Thyroid gland (tissue), 4 donors: ENCODE data around the gene RNF175. TPM values are rescaled to one million over a fixed set of nuclear protein-coding genes. Genes with fewer than 3 reads are reported as not detected.

ENCODE experiments used
- DNase-seq, 2 donors: peaks; one replicate each; pipeline ENCODE4 v3.0.0-alpha.2; 2019
- H3K27ac ChIP-seq, 3 donors: fragments of 200-600 bp; sonication (generic); 1 replicate in 2 of 3; 2 replicates in 1 of 3; pipeline ENCODE4 v1.5.1; 2016 to 2019; ENCODE audit warnings: mild to moderate bottlenecking in 1 of 3, moderate library complexity in 1 of 3
- H3K27me3 ChIP-seq: fragments of 200-600 bp; sonication (generic); one replicate; pipeline ENCODE4 v1.5.1; 2019
- H3K36me3 ChIP-seq, 2 donors: fragments of 200-600 bp; sonication (generic); one replicate each; pipeline ENCODE4 v1.5.1; 2016 to 2019
- H3K4me1 ChIP-seq, 2 donors: fragments of 200-600 bp; sonication (generic); one replicate each; pipeline ENCODE4 v1.5.1; 2017 to 2019
- H3K4me3 ChIP-seq, 3 donors: fragments of 200-600 bp; sonication (generic); replicated peaks in 1 of 3; 1 replicate in 2 of 3; 2 replicates in 1 of 3; pipeline ENCODE4 v1.5.1; 2016; ENCODE audit warnings: mild to moderate bottlenecking in 1 of 3
- H3K9me3 ChIP-seq: fragments of 200-600 bp; sonication (generic); one replicate; pipeline ENCODE4 v1.5.1; 2017
- CTCF ChIP-seq, 6 experiments: fragments of 200-600 bp in 3 of 6; fragments of 450-650 bp in 3 of 6; sonication (generic) in 3 of 6; IDR thresholded peaks; one replicate each; pipeline ENCODE4 v1.5.1; 2016 to 2019; ENCODE audit warnings: antibody characterized with exemption in 6 of 6, mild to moderate bottlenecking in 2 of 6, inconsistent platforms in 1 of 6, moderate library complexity in 1 of 6
- POLR2A ChIP-seq, 2 donors: fragments of 450-650 bp; IDR thresholded peaks; one replicate each; pipeline ENCODE4 v1.6.1; 2017; ENCODE audit warnings: antibody characterized with exemption in 2 of 2, mild to moderate bottlenecking in 2 of 2, moderate library complexity in 1 of 2
- WGBS, 2 donors: methylation state at CpG; one replicate each; pipeline ENCODE4 v1.1.5; 2017; 5-methylcytosine and 5-hydroxymethylcytosine counted together
- intact Hi-C: fragments of 100-400 bp; cut with DNase I; formaldehyde crosslinking; loops from one replicate; pipeline ENCODE4 v1.15.1; 2023
- total RNA-seq, 4 donors: library from RNA; depleted of rRNA; stranded (reverse); fragments of >200 nt; gene quantifications; one replicate each; pipeline ENCODE4 v1.2.3, GENCODE V29; 2016

RNF175 gene
- total RNA-seq, 4 donors from 2014 or later: 3.4 TPM; not detected in 3

- no peak for TF ChIP-seq POLR2A (IDR thresholded peaks at IDR 0.05)
- TF ChIP-seq CTCF (IDR thresholded peaks at IDR 0.05): no peak
- WGBS, 2 donors: 55 to 65% methylated on average over 1 of the region's 1 CpG
- Histone ChIP-seq H3K4me3 (no peak overlapping the region), H3K27ac (no peak overlapping the region), H3K36me3 (no peaks in the 10 kb centered on the region), H3K9me3 (no peaks in the 10 kb centered on the region), H3K4me1 (peaks cover 0 to 4% of the 10 kb centered on the region in 2 donors), H3K27me3 (no peaks in the 10 kb centered on the region)
- intact Hi-C loops: no loop called here
- no peak for DNase-seq
Observed at GRCh38 chr4:153661908-153662307, 97.9 kb downstream of the RNF175 start.

- Histone ChIP-seq H3K27me3 (no peaks in the 10 kb centered on the region), H3K4me3 (no peak overlapping the region), H3K9me3 (no peaks in the 10 kb centered on the region), H3K4me1 (peaks cover 0 to 4% of the 10 kb centered on the region in 2 donors), H3K27ac (no peak overlapping the region), H3K36me3 (no peaks in the 10 kb centered on the region)
- no peak for DNase-seq
- TF ChIP-seq POLR2A (IDR thresholded peaks at IDR 0.05): no peak
- TF ChIP-seq CTCF (IDR thresholded peaks at IDR 0.05): no peak
- intact Hi-C loops: no loop called here
- WGBS, 2 donors: 65% methylated on average over 6 of the region's 6 CpGs
Observed at GRCh38 chr4:153661215-153661822, 98.5 kb downstream of the RNF175 start.

Other genes starting within 250 kb of the RNF175 start
- gene TLR2, start 75.7 kb downstream of the RNF175 start, total RNA-seq: 1 to 10 TPM; 5.5 to 9.9 (median 7.7) TPM
- 10 to 100 TPM; 15.0 to 41.3 (median 24.0) TPM for gene SFRP2, start 29.1 kb upstream of the RNF175 start, total RNA-seq